ENCODE results near the gene MORN3.

GRCh38 chr12:121688966-121689365 lies 19.5 kb upstream of the MORN3 start:
- TF ChIP-seq POLR2AphosphoS5 (IDR thresholded peaks at IDR 0.05): no peak
- TF ChIP-seq, protein P1, sequence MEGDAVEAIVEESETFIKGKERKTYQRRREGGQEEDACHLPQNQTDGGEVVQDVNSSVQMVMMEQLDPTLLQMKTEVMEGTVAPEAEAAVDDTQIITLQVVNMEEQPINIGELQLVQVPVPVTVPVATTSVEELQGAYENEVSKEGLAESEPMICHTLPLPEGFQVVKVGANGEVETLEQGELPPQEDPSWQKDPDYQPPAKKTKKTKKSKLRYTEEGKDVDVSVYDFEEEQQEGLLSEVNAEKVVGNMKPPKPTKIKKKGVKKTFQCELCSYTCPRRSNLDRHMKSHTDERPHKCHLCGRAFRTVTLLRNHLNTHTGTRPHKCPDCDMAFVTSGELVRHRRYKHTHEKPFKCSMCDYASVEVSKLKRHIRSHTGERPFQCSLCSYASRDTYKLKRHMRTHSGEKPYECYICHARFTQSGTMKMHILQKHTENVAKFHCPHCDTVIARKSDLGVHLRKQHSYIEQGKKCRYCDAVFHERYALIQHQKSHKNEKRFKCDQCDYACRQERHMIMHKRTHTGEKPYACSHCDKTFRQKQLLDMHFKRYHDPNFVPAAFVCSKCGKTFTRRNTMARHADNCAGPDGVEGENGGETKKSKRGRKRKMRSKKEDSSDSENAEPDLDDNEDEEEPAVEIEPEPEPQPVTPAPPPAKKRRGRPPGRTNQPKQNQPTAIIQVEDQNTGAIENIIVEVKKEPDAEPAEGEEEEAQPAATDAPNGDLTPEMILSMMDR (IDR thresholded peaks at IDR 0.05): no peak

Data from upper lobe of left lung (tissue), 4 donors.